Breast epithelium (tissue), 3 donors: ENCODE measurements around the gene DEDD2.

Source experiments
- POLR2AphosphoS5 ChIP-seq, 3 donors: sonication (generic); formaldehyde crosslinking; IDR thresholded peaks; one replicate each; pipeline ENCODE4 v1.6.1; 2017; ENCODE audit warnings: antibody characterized with exemption in 3 of 3
- TF ChIP-seq, protein P1 (sequence below), 3 donors: fragments of 450-650 bp; IDR thresholded peaks; one replicate each; pipeline ENCODE4 v1.5.1; 2016 to 2017; ENCODE audit warnings: antibody characterized with exemption in 3 of 3, mild to moderate bottlenecking in 3 of 3, moderate library complexity in 3 of 3

DNA sequence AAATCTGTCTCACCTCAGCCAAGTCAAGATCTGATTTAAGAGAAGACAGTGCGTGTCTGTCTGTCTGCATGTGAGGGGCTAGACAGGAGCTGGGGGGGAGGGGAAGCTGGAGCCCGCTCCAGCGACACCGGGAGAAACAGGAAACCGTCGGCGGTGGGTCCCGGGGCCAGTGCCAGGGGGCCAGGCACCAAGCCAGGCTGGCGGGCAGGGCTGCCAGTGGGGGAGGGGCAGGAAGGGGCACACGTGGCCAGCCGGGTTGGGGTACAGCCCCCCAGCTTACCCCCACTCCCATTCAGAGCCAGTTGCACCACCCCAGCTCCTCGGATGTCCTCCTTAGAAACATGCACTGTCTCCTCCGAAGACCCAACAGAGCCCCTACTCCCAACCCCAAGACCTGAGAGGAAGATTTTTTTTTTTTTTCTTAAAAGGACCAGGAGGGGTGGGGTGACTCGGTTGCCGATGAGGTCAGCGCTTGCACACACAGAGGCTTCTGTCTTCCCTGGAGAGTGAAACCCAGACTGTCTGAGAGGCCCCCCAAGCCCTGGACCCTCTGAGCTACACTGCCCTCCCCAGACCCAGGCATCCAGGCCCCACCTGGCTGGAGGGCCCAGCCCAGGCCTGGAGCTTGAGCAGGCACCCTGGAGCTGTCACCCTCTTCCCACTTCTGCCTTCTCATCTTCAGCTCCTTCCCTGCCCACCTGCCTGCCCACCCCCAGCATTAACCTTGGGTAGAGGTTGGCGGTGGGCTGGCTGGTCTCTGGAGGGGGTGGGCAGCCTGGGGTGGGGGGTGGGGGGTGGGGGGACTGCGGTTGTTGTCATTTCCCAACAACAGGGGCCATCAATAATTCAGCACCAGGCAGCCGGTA, 33.4 kb upstream of the DEDD2 start:
- TF ChIP-seq, protein P1, sequence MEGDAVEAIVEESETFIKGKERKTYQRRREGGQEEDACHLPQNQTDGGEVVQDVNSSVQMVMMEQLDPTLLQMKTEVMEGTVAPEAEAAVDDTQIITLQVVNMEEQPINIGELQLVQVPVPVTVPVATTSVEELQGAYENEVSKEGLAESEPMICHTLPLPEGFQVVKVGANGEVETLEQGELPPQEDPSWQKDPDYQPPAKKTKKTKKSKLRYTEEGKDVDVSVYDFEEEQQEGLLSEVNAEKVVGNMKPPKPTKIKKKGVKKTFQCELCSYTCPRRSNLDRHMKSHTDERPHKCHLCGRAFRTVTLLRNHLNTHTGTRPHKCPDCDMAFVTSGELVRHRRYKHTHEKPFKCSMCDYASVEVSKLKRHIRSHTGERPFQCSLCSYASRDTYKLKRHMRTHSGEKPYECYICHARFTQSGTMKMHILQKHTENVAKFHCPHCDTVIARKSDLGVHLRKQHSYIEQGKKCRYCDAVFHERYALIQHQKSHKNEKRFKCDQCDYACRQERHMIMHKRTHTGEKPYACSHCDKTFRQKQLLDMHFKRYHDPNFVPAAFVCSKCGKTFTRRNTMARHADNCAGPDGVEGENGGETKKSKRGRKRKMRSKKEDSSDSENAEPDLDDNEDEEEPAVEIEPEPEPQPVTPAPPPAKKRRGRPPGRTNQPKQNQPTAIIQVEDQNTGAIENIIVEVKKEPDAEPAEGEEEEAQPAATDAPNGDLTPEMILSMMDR (IDR thresholded peaks at IDR 0.05), result no peak
- no peak for TF ChIP-seq POLR2AphosphoS5 (IDR thresholded peaks at IDR 0.05)
